ENCODE results near the gene PPRC1. TPM values are rescaled to one million over a fixed set of nuclear protein-coding genes. Genes with fewer than 3 reads are reported as not detected.

Gene PPRC1, protein sequence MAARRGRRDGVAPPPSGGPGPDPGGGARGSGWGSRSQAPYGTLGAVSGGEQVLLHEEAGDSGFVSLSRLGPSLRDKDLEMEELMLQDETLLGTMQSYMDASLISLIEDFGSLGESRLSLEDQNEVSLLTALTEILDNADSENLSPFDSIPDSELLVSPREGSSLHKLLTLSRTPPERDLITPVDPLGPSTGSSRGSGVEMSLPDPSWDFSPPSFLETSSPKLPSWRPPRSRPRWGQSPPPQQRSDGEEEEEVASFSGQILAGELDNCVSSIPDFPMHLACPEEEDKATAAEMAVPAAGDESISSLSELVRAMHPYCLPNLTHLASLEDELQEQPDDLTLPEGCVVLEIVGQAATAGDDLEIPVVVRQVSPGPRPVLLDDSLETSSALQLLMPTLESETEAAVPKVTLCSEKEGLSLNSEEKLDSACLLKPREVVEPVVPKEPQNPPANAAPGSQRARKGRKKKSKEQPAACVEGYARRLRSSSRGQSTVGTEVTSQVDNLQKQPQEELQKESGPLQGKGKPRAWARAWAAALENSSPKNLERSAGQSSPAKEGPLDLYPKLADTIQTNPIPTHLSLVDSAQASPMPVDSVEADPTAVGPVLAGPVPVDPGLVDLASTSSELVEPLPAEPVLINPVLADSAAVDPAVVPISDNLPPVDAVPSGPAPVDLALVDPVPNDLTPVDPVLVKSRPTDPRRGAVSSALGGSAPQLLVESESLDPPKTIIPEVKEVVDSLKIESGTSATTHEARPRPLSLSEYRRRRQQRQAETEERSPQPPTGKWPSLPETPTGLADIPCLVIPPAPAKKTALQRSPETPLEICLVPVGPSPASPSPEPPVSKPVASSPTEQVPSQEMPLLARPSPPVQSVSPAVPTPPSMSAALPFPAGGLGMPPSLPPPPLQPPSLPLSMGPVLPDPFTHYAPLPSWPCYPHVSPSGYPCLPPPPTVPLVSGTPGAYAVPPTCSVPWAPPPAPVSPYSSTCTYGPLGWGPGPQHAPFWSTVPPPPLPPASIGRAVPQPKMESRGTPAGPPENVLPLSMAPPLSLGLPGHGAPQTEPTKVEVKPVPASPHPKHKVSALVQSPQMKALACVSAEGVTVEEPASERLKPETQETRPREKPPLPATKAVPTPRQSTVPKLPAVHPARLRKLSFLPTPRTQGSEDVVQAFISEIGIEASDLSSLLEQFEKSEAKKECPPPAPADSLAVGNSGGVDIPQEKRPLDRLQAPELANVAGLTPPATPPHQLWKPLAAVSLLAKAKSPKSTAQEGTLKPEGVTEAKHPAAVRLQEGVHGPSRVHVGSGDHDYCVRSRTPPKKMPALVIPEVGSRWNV (N-terminal part only)
- 10.8 and 17.0 TPM in 2 replicates for total RNA-seq (2014; rRNA removed; shearing (Covaris generic))

- peak; percentile 98 for DNase-seq (ENCODE audit: low read depth)
Measured at GRCh38 chr10:102132563-102133372, at the start of gene PPRC1. Gene PPRC1 (plus strand): TSS chr10:102133040. CDS start chr10:102133069, 29 bp downstream.

DNA sequence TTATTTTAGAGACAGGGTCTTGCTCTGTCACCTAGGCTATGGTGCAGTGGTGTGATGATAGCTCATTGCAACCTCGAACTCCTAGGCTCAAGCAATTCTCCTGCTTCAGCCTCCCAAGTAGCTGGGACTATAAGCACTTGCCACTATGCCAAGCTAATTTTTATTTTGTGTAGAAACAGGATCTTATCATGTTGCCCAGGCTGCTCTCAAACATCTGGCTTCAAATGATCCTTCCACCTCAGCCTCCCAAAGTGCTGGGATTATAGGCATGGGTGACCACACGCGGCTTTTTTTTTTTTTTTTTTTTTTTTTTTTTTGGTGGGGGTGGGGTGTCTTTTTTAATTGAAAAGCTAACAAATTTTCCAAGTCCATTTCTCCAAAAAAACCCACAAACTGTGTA, 49.3 kb upstream of the PPRC1 start:
- DNase-seq (ENCODE audit: low read depth): no peak

DNA sequence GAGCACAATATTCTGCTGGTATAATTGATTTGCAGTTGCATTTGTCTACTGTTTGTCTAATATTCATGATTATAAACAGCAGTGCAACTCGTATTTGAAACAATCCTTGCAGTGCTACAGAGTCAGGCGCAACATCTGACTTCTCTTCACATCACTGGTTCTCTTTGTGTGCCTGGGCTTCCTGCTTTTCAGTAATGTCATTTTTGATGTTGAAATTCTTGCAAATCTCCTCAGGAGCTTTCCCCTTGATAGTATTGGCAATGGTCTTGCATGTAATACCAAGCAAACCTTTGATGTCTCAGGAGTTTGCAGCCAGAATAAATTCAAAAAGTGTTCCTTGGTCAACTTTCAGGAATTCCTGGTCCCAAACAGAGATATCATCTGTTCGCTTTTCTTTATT, 47.5 kb upstream of the PPRC1 start:
- DNase-seq (ENCODE audit: low read depth): no peak

GRCh38 chr10:102086196-102086595, 46.6 kb upstream of the PPRC1 start:
- DNase-seq (ENCODE audit: low read depth): no peak

- peak; percentile 24 for DNase-seq (ENCODE audit: low read depth)
Measured at GRCh38 chr10:102090772-102091171, 42.1 kb upstream of the PPRC1 start.

DNA sequence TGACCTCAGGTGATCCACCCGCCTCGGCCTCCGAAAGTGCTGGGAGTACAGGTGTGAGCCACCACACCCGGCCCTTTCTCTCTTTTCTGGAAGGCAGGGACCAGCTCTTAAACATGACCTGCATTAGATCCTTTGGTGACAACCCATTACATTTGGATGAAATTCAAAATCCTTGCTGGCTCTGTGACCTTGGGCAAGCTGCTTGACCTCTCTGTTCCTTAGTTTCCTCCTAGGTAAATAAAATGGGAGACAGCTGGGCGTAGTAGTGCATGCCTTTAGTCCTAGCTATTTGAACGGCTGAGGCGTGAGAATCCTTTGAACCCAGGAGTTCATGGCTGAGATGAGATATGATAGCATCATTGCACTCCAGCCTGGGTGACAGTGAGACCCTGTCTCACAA, 36.4 kb upstream of the PPRC1 start:
- no peak for DNase-seq (ENCODE audit: low read depth)

DNA sequence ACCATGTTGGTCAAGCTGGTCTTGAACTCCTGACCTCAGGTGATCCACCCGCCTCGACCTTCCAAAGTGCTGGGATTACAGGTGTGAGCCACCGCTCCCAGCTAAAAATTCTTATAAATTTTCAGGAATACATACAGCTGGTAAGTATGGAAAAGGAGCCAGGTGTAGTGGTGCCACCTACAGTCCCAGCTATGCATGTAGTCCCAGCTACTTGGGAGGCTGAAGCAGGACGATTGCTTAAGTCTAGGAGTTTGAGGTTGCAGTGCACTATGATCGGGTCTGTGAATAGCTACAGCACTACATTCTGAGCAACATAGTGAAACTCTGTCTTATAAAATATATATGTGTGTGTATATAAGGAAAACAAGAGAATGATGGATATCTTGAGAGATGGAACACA, 31.7 kb upstream of the PPRC1 start:
- no peak for DNase-seq (ENCODE audit: low read depth)

DNA sequence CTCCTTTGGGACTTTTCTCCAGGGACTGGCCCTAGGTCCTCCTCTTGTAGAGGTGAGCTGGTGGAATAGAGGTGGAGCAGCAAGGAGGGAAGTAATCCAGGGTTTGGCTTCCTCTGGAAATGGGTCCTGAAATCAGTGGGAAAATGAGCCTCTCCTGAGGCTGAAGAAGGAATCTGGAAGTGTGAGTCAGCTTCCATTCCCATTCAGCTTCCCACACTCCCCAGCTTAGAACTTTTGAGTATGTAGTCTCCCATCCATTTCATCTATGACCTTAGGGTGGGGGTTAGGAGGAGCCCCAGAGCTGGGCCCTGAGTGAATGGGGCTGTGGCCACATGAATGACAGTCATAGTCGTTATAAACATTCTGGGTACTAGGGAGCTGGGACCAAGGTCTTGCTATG, 30.4 kb upstream of the PPRC1 start:
- no peak for DNase-seq (ENCODE audit: low read depth)

GRCh38 chr10:102106998-102107397, 25.8 kb upstream of the PPRC1 start:
- no peak for DNase-seq (ENCODE audit: low read depth)

DNA sequence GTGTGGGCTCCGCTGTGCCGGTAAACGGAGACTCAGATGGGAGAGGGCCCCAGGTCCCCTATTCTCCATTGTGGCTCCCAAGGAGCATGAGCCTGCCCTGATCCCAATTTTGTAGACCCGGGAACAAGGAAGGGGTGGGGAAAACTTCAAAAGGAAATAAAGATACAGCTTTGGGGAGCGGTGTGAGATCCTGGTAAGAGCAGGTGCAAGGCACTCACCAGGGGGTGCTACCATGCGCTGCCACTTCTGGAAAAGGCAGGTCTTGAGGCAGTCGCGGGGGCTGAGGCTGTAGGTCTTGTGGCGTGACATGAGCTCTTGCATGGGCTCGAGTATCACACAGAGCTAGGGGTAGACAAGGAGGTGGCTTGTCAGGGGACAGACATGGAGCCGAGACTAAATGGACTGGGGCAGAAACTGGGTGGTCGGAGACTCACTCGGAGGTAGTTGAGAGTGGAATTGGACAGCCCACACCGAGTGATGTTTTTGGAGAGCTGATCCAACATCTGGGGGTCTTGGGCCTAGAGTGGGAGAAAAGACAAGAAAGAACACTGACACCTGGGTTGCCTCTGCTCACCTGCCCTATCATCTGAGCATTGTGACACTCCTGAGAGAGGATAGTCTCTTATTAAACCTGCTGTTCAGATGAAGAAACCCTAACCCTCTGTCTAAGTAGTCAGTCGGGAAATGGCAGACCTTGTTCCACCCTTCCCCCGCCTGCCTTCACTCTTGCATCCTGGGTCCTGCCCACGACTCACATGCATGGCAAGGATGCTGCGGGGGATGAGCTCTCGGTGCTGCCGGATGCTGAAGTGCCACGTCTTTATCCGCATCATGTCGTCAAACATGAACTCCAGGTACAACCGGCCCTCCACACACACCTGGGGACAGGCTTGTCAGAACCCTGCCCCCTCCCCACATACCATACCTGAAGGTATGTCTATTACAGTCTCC, 23.4 kb upstream of the PPRC1 start:
- no peak for DNase-seq (ENCODE audit: low read depth)

DNA sequence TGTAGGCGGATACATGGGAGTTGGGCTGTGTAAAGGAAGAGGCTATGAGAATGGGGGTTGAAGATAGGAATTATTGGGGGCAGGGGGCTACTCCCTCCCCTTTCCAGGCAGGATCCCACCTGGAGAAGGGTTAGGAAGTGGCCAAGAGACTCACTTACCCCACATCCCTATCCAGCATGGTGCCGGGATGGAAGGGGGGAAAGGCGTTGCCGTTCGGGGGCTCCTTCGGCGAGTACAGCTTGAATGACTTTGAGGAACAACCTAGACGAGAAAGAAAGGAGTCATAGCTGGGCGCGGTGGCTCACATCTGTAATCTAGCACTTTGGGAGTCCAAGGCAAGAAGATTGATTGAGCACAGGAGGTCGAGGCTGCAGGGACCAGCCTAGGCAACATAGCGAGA, 21.6 kb upstream of the PPRC1 start:
- DNase-seq (ENCODE audit: low read depth): no peak

DNA sequence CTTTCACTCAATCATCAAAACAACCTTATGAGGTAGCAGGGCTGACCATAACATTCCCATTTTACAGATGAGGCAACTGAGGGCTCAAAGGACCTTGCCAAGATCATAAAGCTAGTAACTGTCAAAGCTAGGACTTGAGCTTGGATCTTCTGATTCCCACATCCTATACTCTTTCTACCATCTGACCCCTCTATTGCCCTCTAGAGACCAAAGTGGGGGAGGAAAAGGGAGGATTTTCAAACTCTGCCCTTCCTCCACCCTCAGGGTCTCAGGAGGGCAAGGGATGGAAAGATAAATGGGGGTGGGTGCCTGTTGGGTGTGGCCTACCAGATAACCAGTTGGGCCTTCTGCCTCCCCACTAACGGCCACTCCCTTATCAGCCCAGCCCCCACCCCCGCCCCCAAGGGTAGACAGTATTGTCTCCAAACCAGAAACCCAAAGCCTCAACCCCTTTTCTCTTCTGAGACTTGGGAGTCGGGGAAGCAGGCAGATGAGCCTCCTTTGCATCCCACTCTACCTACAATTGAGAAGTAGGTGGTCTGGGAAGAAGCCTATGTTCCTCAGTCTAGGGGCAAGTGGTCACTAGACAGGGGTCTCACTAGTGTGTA, 20.5 kb upstream of the PPRC1 start:
- no peak for DNase-seq (ENCODE audit: low read depth)

- no peak for DNase-seq (ENCODE audit: low read depth)
Measured at GRCh38 chr10:102113261-102113955, 19.4 kb upstream of the PPRC1 start.

DNA sequence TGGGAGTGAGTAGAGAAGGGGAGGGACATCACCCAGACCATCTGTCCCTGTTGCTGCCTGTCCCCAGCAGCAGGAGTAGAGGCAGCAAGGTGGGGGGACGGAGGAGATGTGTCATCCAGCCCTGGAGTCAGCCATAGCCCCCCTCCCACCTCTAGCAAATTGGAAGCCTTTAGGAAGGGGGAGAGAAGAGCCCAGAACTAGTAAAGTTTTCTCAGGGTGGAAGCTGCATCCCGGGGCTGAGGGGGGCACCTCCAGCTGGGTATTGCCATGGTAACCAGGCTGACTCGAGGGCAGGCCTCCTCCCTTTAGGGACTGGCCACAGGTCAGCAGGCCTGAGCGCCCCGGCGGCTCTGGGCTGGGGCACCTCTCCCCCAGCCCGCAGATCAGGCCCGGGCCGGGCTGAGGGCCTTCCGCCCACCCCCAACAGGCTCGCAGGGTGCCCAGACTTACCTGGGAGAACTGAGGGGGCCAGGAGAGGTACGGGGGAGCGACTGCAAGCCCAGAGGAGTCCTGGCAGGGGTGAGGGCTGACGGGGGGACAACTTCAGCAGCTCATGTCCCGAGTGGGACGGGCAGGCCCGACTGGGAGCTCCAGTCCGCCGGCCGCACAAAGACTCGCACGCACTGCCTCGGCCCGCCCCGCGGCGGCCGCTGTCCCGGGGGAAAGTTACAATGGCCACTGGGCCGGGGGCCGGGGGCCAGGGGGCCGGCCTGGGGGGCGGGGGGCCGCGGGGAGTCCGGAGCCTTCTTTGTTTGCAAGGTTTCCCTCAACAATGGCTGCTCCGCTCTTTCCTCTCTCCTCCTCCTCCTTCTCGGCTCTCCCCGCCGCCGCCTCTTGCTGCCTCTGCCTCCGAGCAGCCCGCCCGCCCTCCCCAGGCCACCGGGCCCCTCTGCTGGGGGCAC, 18.6 kb upstream of the PPRC1 start:
- DNase-seq (ENCODE audit: low read depth): no peak

DNA sequence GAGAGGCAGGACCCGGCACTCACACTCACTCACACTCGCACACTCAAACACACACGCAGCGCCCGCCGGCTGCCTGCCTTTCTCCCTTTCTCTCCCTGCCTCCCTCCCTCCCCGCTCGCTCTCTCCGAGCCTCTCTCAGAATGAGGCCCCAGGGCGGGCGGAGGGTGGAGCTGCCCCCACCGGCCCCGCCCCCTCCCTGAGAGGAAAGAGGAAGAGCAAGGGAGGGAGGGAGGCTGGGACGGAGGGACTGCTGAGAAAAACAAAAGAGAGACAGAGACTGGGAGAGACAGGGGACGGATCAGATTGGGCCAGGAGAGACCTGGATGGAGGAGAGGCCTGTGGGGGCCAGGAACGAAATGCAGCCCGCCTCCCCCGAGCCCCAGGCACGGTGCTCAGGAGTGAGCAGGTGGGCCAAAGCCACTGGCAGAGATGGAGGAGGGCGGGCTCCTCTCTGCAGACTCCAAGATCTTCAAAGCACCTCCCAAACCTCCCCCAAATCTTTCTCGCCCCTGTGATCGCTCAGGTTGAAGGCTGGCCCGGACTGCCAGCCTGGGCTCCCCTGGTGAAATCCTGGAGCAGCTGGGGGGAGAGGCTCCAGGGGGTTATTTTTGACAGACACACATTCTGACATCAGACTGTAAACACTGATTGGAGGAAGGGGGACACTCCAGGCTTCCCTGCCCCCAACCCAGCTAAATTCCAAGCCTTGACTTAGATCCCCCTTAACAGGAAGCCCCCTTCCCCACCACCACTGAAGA, 17.8 kb upstream of the PPRC1 start:
- peak; percentile 87 for DNase-seq (ENCODE audit: low read depth)

DNA sequence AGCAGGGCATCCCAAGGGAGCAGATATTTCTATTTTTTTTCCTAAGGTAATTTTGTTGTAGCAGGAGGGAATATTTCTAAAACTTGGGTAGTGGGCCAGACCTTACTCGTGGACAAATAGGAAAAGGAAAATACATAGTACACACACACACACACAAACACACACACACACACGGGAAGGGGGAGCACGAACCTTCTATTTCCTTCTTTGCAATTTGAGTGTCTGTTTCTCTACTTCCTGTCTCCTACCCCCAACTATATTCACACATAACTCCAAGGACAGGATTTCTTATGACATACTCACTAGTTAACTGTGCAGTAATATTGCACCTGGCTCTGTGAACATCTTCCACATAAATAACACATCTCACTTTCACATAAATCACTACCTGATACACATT, 17.1 kb upstream of the PPRC1 start:
- no peak for DNase-seq (ENCODE audit: low read depth)

GRCh38 chr10:102116656-102117055, 16.2 kb upstream of the PPRC1 start:
- no peak for DNase-seq (ENCODE audit: low read depth)
